22Rv1 (cell line): ENCODE data around the gene CAPN1.

Experiments used
- H3K27ac ChIP-seq: fragments of 450-650 bp; 2 replicates; pipeline ENCODE4 v1.5.1; 2017
- CTCF ChIP-seq: fragments of 450-650 bp; IDR thresholded peaks from 2 replicates; pipeline ENCODE4 v1.5.1; 2017; ENCODE audit warnings: mild to moderate bottlenecking
- ZFX ChIP-seq: fragments of 450-650 bp; IDR thresholded peaks from 2 replicates; pipeline ENCODE4 v1.6.1; 2017; ENCODE audit warnings: antibody characterized with exemption, borderline replicate concordance

The CAPN1 gene

GRCh38 chr11:65204646-65205601 is 23.2 kb downstream of the CAPN1 start:
- no peak overlapping the region for H3K27ac ChIP-seq
- TF ChIP-seq ZFX (no peak), CTCF (peak; percentile 97)

- TF ChIP-seq CTCF (no peak), ZFX (no peak)
- no peak overlapping the region for H3K27ac ChIP-seq
Measured at GRCh38 chr11:65205602-65205967, 23.9 kb downstream of the CAPN1 start.

- TF ChIP-seq CTCF (no peak), ZFX (no peak)
- no peak overlapping the region for H3K27ac ChIP-seq
Measured at GRCh38 chr11:65206441-65206841, 24.7 kb downstream of the CAPN1 start.

GRCh38 chr11:65206901-65207300 is 25.2 kb downstream of the CAPN1 start:
- TF ChIP-seq ZFX (no peak), CTCF (no peak)
- no peak overlapping the region for H3K27ac ChIP-seq

- no peak for TF ChIP-seq ZFX
- no peak overlapping the region for H3K27ac ChIP-seq
Measured at GRCh38 chr11:65207918-65208784, 26.4 kb downstream of the CAPN1 start.

- H3K27ac ChIP-seq = no peak overlapping the region
- TF ChIP-seq CTCF (no peak), ZFX (no peak)
Measured at GRCh38 chr11:65208785-65209710, 27.3 kb downstream of the CAPN1 start.
